Thoracic aorta (tissue), 2 donors: ENCODE measurements around the gene TTC39C. TPM values are rescaled to one million over a fixed set of nuclear protein-coding genes. Genes with fewer than 3 reads are reported as not detected.

Experiments used
- ATAC-seq: fragments of 150-250 bp; one replicate; pipeline ENCODE4 v1.8.0; 2017; ENCODE audit warnings: low read depth; ENCODE audit not compliant: insufficient number of reproducible peaks, low FRiP score
- DNase-seq: peaks from one replicate; pipeline ENCODE4 v3.0.0-alpha.2; 2020; ENCODE audit warnings: low spot score
- H3K27ac ChIP-seq, 2 donors: fragments of 200-600 bp; sonication (generic); 1 replicate in 1 of 2; 2 replicates in 1 of 2; pipeline ENCODE4 v1.5.1; 2016; ENCODE audit warnings: mild to moderate bottlenecking in 2 of 2, moderate library complexity in 2 of 2
- H3K27me3 ChIP-seq: fragments of 200-600 bp; sonication (generic); replicated peaks from 2 replicates; pipeline ENCODE4 v1.6.0; 2016; ENCODE audit warnings: mild to moderate bottlenecking; ENCODE audit not compliant: insufficient read depth
- H3K36me3 ChIP-seq: fragments of 200-600 bp; sonication (generic); one replicate; pipeline ENCODE4 v1.5.1; 2016
- H3K4me1 ChIP-seq, 2 donors: fragments of 200-600 bp; sonication (generic); 1 replicate in 1 of 2; 2 replicates in 1 of 2; pipeline versions ENCODE4 v1.5.1 to v1.6.0; 2016; ENCODE audit warnings: low read depth in 2 of 2, mild to moderate bottlenecking in 1 of 2; ENCODE audit not compliant: control insufficient read depth in 1 of 2
- H3K4me3 ChIP-seq: fragments of 200-600 bp; sonication (generic); 2 replicates; pipeline ENCODE4 v1.5.1; 2016; ENCODE audit warnings: mild to moderate bottlenecking
- H3K9me3 ChIP-seq: fragments of 200-600 bp; sonication (generic); 2 replicates; pipeline ENCODE4 v1.5.1; 2016
- total RNA-seq, 2 donors: library from RNA; depleted of rRNA; stranded (reverse); fragments of >200 nt; gene quantifications; one replicate each; pipeline versions ENCODE4 v1.1.0 to v1.2.3, GENCODE V29; 2016
- TF ChIP-seq, protein P1 (sequence below): fragments of 200-600 bp; sonication (generic); IDR thresholded peaks from one replicate; pipeline ENCODE4 v1.5.1; 2019; ENCODE audit warnings: antibody characterized with exemption

Gene TTC39C
- total RNA-seq, 2 donors from 2014 or later, result 13.5 to 23.4 TPM

DNA sequence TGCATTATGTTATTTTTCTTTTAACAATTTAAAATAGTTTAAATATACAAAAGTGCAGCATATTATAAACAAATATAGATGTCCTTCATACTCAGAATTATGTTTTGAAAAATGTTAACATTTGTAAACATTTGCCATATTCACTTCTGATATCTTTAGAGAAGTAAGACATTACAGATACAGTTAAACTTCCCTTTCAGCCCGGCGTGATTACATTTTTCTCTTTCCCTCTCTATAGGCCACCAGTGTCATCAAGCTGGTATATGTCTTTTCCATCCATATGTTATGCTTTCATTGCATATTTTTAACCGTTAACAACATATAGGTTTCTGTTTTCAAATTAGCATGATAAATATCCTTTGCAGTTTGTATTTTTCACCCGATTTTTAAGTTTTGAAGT, 27.1 kb downstream of the TTC39C start:
- Histone ChIP-seq H3K9me3 (no peaks in the 10 kb centered on the region), H3K27ac (no peak overlapping the region), H3K36me3 (no peaks in the 10 kb centered on the region), H3K27me3 (no peaks in the 10 kb centered on the region), H3K4me1 (no peaks in the 10 kb centered on the region), H3K4me3 (no peak overlapping the region)
- TF ChIP-seq, protein P1, sequence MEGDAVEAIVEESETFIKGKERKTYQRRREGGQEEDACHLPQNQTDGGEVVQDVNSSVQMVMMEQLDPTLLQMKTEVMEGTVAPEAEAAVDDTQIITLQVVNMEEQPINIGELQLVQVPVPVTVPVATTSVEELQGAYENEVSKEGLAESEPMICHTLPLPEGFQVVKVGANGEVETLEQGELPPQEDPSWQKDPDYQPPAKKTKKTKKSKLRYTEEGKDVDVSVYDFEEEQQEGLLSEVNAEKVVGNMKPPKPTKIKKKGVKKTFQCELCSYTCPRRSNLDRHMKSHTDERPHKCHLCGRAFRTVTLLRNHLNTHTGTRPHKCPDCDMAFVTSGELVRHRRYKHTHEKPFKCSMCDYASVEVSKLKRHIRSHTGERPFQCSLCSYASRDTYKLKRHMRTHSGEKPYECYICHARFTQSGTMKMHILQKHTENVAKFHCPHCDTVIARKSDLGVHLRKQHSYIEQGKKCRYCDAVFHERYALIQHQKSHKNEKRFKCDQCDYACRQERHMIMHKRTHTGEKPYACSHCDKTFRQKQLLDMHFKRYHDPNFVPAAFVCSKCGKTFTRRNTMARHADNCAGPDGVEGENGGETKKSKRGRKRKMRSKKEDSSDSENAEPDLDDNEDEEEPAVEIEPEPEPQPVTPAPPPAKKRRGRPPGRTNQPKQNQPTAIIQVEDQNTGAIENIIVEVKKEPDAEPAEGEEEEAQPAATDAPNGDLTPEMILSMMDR, result no peak
- no peak for ATAC-seq
- no peak for DNase-seq

DNA sequence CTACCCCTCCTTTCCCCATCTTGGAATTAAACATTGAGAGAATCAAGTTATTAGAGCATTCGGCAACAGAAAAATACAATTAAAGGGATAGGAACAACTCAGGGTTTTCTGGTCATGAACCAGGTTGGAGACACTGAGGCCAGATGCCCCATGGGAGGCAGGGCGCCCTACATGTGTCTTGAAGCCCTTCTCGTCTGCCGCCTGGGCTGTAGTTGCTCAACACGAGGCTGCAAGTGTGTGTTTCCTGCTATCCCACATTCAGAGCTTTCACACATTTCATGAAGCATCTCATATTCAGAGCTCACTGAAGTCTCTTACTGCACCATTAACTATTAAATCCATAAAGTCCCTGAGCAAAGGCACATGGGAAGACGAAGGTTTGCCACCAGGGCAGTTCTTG, 28.8 kb downstream of the TTC39C start:
- H3K27ac ChIP-seq, result no peak overlapping the region
- no peaks in the 10 kb centered on the region for H3K4me1 ChIP-seq
- no peak for ATAC-seq
- TF ChIP-seq, protein P1, result no peak
- H3K27me3 ChIP-seq, result no peaks in the 10 kb centered on the region
- H3K4me3 ChIP-seq, result no peak overlapping the region
- no peaks in the 10 kb centered on the region for H3K36me3 ChIP-seq
- DNase-seq, result no peak
- H3K9me3 ChIP-seq, result no peaks in the 10 kb centered on the region

DNA sequence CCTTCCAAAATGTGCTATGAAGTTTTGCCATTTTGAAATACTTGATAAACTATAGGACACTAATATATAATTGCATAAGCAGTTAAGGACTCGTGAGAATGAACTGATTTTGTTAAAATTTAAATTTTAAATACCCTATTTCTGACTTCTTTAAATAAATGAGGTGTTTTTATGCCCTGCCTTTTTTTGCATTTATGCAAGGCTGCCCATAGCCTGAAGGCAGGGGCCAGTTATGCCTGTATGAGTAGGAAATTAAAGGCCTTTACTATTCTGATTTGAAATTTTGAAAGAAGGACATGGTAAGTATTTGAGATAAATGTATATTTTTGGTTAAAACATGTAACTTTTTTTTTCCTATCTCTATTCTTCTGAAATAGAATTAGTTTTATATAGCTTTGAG, 33.7 kb downstream of the TTC39C start:
- Histone ChIP-seq H3K9me3 (no peaks in the 10 kb centered on the region), H3K4me1 (peaks cover 4 to 10% of the 10 kb centered on the region in 2 donors), H3K36me3 (no peaks in the 10 kb centered on the region), H3K27ac (no peak overlapping the region), H3K27me3 (no peaks in the 10 kb centered on the region), H3K4me3 (no peak overlapping the region)
- ATAC-seq (no peak), DNase-seq (no peak)
- TF ChIP-seq, protein P1, result no peak

- TF ChIP-seq, protein P1, result no peak
- Histone ChIP-seq H3K27me3 (no peaks in the 10 kb centered on the region), H3K9me3 (no peaks in the 10 kb centered on the region), H3K4me3 (no peak overlapping the region), H3K4me1 (peaks cover 4 to 14% of the 10 kb centered on the region in 2 donors), H3K36me3 (no peaks in the 10 kb centered on the region), H3K27ac (no peak overlapping the region)
- ATAC-seq (no peak), DNase-seq (no peak)
Measured at GRCh38 chr18:24049142-24049541, 34.6 kb downstream of the TTC39C start.

DNA sequence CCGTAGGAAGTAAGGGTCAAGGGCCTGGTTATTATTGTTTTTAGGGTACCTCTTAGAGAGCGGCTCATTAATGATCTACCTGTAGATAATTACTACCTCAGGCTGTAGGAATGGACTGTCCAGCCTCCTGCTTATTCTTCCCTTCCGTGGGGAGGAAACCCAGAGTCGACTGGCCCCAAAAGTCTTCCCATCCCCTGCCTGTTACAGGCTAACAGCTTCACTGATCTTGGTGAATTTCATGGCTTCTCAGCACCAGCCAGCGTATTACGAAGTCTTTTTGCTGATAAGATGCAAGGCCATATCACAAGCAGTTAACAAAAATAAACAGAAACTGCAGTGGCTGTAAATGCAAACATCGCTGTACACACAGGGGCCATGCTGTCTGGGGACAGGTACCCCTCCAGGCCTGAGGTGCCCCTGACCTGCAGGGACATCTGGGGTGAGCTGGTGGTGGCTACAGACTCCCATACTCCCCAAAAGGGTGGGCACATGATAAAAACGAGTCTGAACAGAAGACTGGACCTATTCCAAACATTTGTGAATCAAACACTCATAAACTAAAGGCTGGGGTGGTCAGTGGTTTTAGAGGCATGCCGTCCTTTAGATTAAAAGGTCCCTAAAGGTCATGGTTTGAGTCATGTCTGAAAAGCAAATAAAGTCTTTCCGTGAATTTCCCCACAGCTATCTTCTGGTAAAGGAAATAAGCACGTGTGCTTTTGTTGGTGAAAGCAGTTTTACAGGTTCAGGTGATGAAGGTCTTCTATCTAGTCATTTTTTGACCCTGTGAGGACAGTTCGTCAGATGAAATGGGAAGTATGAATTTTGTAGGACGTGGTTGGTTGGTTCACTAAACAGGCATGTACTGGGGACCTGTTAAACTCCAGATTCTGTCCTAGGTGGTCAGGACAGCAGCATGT, 36.7 kb downstream of the TTC39C start:
- no peaks in the 10 kb centered on the region for H3K36me3 ChIP-seq
- TF ChIP-seq, protein P1, result no peak

More for the DNA sequence above, 36.7 kb downstream of the TTC39C start:
- no peak for ATAC-seq
- Histone ChIP-seq H3K4me3 (no peak overlapping the region), H3K4me1 (peaks cover 4 to 14% of the 10 kb centered on the region in 2 donors), H3K27me3 (no peaks in the 10 kb centered on the region), H3K9me3 (no peaks in the 10 kb centered on the region), H3K27ac (no peak overlapping the region)
- DNase-seq, result no peak
